ENCODE data around the gene CUX1.

The CUX1 gene

GRCh38 chr7:101964680-101965452 is 147.4 kb downstream of the CUX1 start:
- no peak overlapping the region for H3K4me3 ChIP-seq (ENCODE audit: low read length)
- no peak for DNase-seq
- H3F3A ChIP-seq (ENCODE audit: insufficient read depth, low read length), result no peaks in the 10 kb centered on the region
- H3K9me3 ChIP-seq (replicated peaks; ENCODE audit: insufficient read depth, low read length), result no peaks in the 10 kb centered on the region
- H3K36me3 ChIP-seq (replicated peaks; ENCODE audit: insufficient read depth, low read length), result no peaks in the 10 kb centered on the region
- no peak overlapping the region for H3K9ac ChIP-seq (ENCODE audit: low read length)
- H3K4me2 ChIP-seq (ENCODE audit: low read depth, low read length), result no peak overlapping the region
- no peak for TF ChIP-seq EZH2 (optimal IDR thresholded peaks at IDR 0.05; ENCODE audit: low read depth, low read length)
- no peaks in the 10 kb centered on the region for H3K9me2 ChIP-seq (replicated peaks; ENCODE audit: insufficient read depth, low read length)
- no peaks in the 10 kb centered on the region for H3K27me3 ChIP-seq (replicated peaks; ENCODE audit: insufficient read depth, low read length)
- peaks cover 53% of the 10 kb centered on the region for H3K79me2 ChIP-seq (ENCODE audit: low read length)
- H3K27ac ChIP-seq (ENCODE audit: low read length), result no peak overlapping the region
- no peak overlapping the region for H2AFZ ChIP-seq (ENCODE audit: low read length)
- H4K20me1 ChIP-seq (ENCODE audit: insufficient read depth, low read length), result no peaks in the 10 kb centered on the region
- H3K4me1 ChIP-seq (ENCODE audit: low read length), result no peaks in the 10 kb centered on the region

GRCh38 chr7:101968720-101969466 is 151.5 kb downstream of the CUX1 start:
- TF ChIP-seq CTCF (IDR thresholded peaks at IDR 0.05; ENCODE audit: low read length) (no peak), EZH2phosphoT487 (IDR thresholded peaks at IDR 0.05; ENCODE audit: low read length) (no peak), EZH2 (optimal IDR thresholded peaks at IDR 0.05; ENCODE audit: low read depth, low read length) (no peak)
- H3K9ac ChIP-seq (ENCODE audit: low read length), result no peak overlapping the region
- no peak overlapping the region for H3K27ac ChIP-seq (ENCODE audit: low read length)
- no peaks in the 10 kb centered on the region for H3K36me3 ChIP-seq (replicated peaks; ENCODE audit: insufficient read depth, low read length)
- H3K79me2 ChIP-seq (ENCODE audit: low read length), result peaks cover 45% of the 10 kb centered on the region
- no peaks in the 10 kb centered on the region for H3K4me1 ChIP-seq (ENCODE audit: low read length)
- H3K9me3 ChIP-seq (replicated peaks; ENCODE audit: insufficient read depth, low read length), result no peaks in the 10 kb centered on the region
- H3K9me2 ChIP-seq (replicated peaks; ENCODE audit: insufficient read depth, low read length), result no peaks in the 10 kb centered on the region
- H2AFZ ChIP-seq (ENCODE audit: low read length), result no peak overlapping the region
- no peaks in the 10 kb centered on the region for H4K20me1 ChIP-seq (ENCODE audit: insufficient read depth, low read length)
- H3K4me2 ChIP-seq (ENCODE audit: low read depth, low read length), result no peak overlapping the region
- H3K4me3 ChIP-seq (ENCODE audit: low read length), result no peak overlapping the region
- DNase-seq, result no peak
- H3F3A ChIP-seq (ENCODE audit: insufficient read depth, low read length), result no peaks in the 10 kb centered on the region
- H3K27me3 ChIP-seq (replicated peaks; ENCODE audit: insufficient read depth, low read length), result no peaks in the 10 kb centered on the region

- no peak for TF ChIP-seq CTCF (IDR thresholded peaks at IDR 0.05; ENCODE audit: low read length)
- TF ChIP-seq EZH2phosphoT487 (IDR thresholded peaks at IDR 0.05; ENCODE audit: low read length), result no peak
- no peak for TF ChIP-seq EZH2 (optimal IDR thresholded peaks at IDR 0.05; ENCODE audit: low read depth, low read length)
- no peak overlapping the region for H3K9ac ChIP-seq (ENCODE audit: low read length)
- H2AFZ ChIP-seq (ENCODE audit: low read length), result no peak overlapping the region
- no peaks in the 10 kb centered on the region for H3K9me3 ChIP-seq (replicated peaks; ENCODE audit: insufficient read depth, low read length)
- no peaks in the 10 kb centered on the region for H3K27me3 ChIP-seq (replicated peaks; ENCODE audit: insufficient read depth, low read length)
- no peak overlapping the region for H3K4me3 ChIP-seq (ENCODE audit: low read length)
- H3K4me1 ChIP-seq (ENCODE audit: low read length), result no peaks in the 10 kb centered on the region
- peaks cover 40% of the 10 kb centered on the region for H3K79me2 ChIP-seq (ENCODE audit: low read length)
- no peaks in the 10 kb centered on the region for H4K20me1 ChIP-seq (ENCODE audit: insufficient read depth, low read length)
- no peak overlapping the region for H3K4me2 ChIP-seq (ENCODE audit: low read depth, low read length)
- H3K27ac ChIP-seq (ENCODE audit: low read length), result no peak overlapping the region
- H3F3A ChIP-seq (ENCODE audit: insufficient read depth, low read length), result no peaks in the 10 kb centered on the region
- no peak for DNase-seq
- H3K9me2 ChIP-seq (replicated peaks; ENCODE audit: insufficient read depth, low read length), result no peaks in the 10 kb centered on the region
- no peaks in the 10 kb centered on the region for H3K36me3 ChIP-seq (replicated peaks; ENCODE audit: insufficient read depth, low read length)
Measured at GRCh38 chr7:101969997-101970585, 152.7 kb downstream of the CUX1 start.

All from MM.1S (cell line).